Measurements from ENCODE around the gene OR52E8. TPM values are rescaled to one million over a fixed set of nuclear protein-coding genes. Genes with fewer than 3 reads are reported as not detected.
A peak's percentile ranks its signal among the peaks of the same experiment; 100 is the strongest.

OR52E8 gene
- total RNA-seq (2022) (not detected in 2 replicates), Bru-seq, nascent RNA (not detected), BruChase-seq, experiment 1, labeled RNA remaining after a 6-hour chase (not detected), BruChase-seq, experiment 2, labeled RNA remaining after a 2-hour chase (not detected)
- long read RNA-seq = 0 reads

DNA sequence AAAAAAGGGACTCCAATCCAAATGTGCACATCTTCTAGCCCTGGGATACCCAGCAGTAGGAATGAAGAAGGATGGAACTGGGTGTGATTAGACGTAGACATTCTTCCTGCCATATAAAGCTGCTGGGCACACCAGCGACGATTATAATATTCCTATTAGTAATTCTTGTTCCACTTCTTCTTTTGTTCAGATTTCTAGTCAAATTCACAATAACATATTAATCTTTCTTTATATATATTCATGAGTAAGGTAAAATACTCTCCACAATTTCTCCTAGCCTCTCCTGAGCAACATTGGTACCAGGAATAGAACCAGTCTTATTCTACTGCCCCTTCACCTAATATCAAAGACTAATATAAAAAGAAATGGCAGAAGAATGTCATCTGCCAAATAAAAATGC, at the start of gene OR52E8:
TSS of gene OR52E8 (minus strand) at position 101 of the 400 bp plus-strand sequence. CDS start at position 101, 0 bp downstream.
- H3K27ac Mint-ChIP-seq (ENCODE audit: low read depth, unreplicated experiment) = no peak within 1 kb of the TSS
- no peaks in the 10 kb centered on the region for H3K4me1 Mint-ChIP-seq (ENCODE audit: insufficient read depth, unreplicated experiment)
- H3K27me3 Mint-ChIP-seq (ENCODE audit: insufficient read depth, unreplicated experiment) = peaks cover 36% of the 10 kb centered on the region
- intact Hi-C loops (cut with micrococcal nuclease) = no loop called here
- TF ChIP-seq, protein P1, sequence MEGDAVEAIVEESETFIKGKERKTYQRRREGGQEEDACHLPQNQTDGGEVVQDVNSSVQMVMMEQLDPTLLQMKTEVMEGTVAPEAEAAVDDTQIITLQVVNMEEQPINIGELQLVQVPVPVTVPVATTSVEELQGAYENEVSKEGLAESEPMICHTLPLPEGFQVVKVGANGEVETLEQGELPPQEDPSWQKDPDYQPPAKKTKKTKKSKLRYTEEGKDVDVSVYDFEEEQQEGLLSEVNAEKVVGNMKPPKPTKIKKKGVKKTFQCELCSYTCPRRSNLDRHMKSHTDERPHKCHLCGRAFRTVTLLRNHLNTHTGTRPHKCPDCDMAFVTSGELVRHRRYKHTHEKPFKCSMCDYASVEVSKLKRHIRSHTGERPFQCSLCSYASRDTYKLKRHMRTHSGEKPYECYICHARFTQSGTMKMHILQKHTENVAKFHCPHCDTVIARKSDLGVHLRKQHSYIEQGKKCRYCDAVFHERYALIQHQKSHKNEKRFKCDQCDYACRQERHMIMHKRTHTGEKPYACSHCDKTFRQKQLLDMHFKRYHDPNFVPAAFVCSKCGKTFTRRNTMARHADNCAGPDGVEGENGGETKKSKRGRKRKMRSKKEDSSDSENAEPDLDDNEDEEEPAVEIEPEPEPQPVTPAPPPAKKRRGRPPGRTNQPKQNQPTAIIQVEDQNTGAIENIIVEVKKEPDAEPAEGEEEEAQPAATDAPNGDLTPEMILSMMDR (IDR thresholded peaks at IDR 0.05; ENCODE audit: unreplicated experiment) = no peak
- H3K9me3 Mint-ChIP-seq (ENCODE audit: unreplicated experiment) = peaks cover 8% of the 10 kb centered on the region
- CTCF ChIA-PET = no interaction called here
- no peaks in the 10 kb centered on the region for H3K36me3 Mint-ChIP-seq (ENCODE audit: insufficient read depth, unreplicated experiment)
- no peak for DNase-seq (ENCODE audit: unreplicated experiment)
- POLR2A ChIA-PET = no interaction called here
- no peak within 1 kb of the TSS for H3K4me3 Mint-ChIP-seq (ENCODE audit: unreplicated experiment)
- no TSS peak for BruUV-seq (replicated peaks)

DNA sequence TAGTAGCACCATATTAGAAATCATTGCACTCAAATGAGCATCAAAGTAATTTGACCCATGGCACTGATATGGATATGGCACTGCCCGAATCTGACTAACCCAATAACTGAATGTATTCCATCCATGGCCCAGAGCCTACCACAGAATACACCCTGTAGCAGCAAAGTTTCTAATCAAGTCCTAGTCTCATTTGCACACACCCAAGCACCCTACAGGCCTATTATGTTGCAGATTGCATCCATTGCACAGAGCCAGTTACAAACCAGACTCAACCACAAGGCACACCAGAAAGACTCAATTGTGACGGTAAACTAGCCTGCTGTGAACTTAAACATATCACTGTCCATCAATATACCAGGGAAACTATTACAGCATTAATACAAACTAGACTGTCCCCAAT, 42.0 kb upstream of the OR52E8 start:
- Mint-ChIP-seq H3K27ac (ENCODE audit: low read depth, unreplicated experiment) (no peak overlapping the region), H3K36me3 (ENCODE audit: insufficient read depth, unreplicated experiment) (no peaks in the 10 kb centered on the region), H3K4me3 (ENCODE audit: unreplicated experiment) (no peak overlapping the region), H3K27me3 (ENCODE audit: insufficient read depth, unreplicated experiment) (peaks cover 15% of the 10 kb centered on the region), H3K9me3 (ENCODE audit: unreplicated experiment) (no peaks in the 10 kb centered on the region), H3K4me1 (ENCODE audit: insufficient read depth, unreplicated experiment) (no peaks in the 10 kb centered on the region)
- ChIA-PET CTCF (no interaction called here), POLR2A (no interaction called here)
- no TSS peak for BruUV-seq (replicated peaks)
- intact Hi-C loops (cut with micrococcal nuclease) = no loop called here
- no peak for DNase-seq (ENCODE audit: unreplicated experiment)
- TF ChIP-seq, protein P1 (IDR thresholded peaks at IDR 0.05; ENCODE audit: unreplicated experiment) = no peak

GRCh38 chr11:5892908-5893307, 35.4 kb upstream of the OR52E8 start, which contains the start of gene OR52E5:
Gene OR52E5 (plus strand): TSS chr11:5893208. CDS start chr11:5900777, 7,569 bp downstream.
- intact Hi-C loops (cut with micrococcal nuclease) = no loop called here

GRCh38 chr11:5891216-5891800, 33.8 kb upstream of the OR52E8 start:
- intact Hi-C loops (cut with micrococcal nuclease) = loop anchor here (1.0 kb wide), 1 partner anchor 415 kb away; no protein-coding TSS in a partner anchor

More at GRCh38 chr11:5892908-5893307, 35.4 kb upstream of the OR52E8 start, which contains the start of gene OR52E5:
- Mint-ChIP-seq H3K36me3 (ENCODE audit: insufficient read depth, unreplicated experiment) (no peaks in the 10 kb centered on the region), H3K4me3 (ENCODE audit: unreplicated experiment) (no peak within 1 kb of the TSS), H3K4me1 (ENCODE audit: insufficient read depth, unreplicated experiment) (no peaks in the 10 kb centered on the region), H3K27ac (ENCODE audit: low read depth, unreplicated experiment) (no peak within 1 kb of the TSS), H3K27me3 (ENCODE audit: insufficient read depth, unreplicated experiment) (peaks cover 57% of the 10 kb centered on the region), H3K9me3 (ENCODE audit: unreplicated experiment) (no peaks in the 10 kb centered on the region)
- CTCF ChIA-PET = interaction anchor here (0.6 kb wide), 1 partner anchor 678 kb away, joined by 4 read pairs; no protein-coding TSS in a partner anchor
- TF ChIP-seq, protein P1 (IDR thresholded peaks at IDR 0.05; ENCODE audit: unreplicated experiment) = no peak
- POLR2A ChIA-PET = no interaction called here
- no peak for DNase-seq (ENCODE audit: unreplicated experiment)
- no TSS peak for BruUV-seq (replicated peaks)

More at GRCh38 chr11:5891216-5891800, 33.8 kb upstream of the OR52E8 start:
- no peaks in the 10 kb centered on the region for H3K9me3 Mint-ChIP-seq (ENCODE audit: unreplicated experiment)
- H3K27ac Mint-ChIP-seq (ENCODE audit: low read depth, unreplicated experiment) = no peak overlapping the region
- H3K27me3 Mint-ChIP-seq (ENCODE audit: insufficient read depth, unreplicated experiment) = peaks cover 59% of the 10 kb centered on the region
- no peak overlapping the region for H3K4me3 Mint-ChIP-seq (ENCODE audit: unreplicated experiment)
- no peaks in the 10 kb centered on the region for H3K36me3 Mint-ChIP-seq (ENCODE audit: insufficient read depth, unreplicated experiment)
- POLR2A ChIA-PET = no interaction called here
- DNase-seq (ENCODE audit: unreplicated experiment) = peak; percentile 13
- TF ChIP-seq, protein P1 (IDR thresholded peaks at IDR 0.05; ENCODE audit: unreplicated experiment) = peak; percentile 34
- no TSS peak for BruUV-seq (replicated peaks)
- CTCF ChIA-PET = interaction anchor here (0.5 to 1.5 kb wide), 28 partner anchors 9 to 1412 kb away, joined by 3 to 7 read pairs (median 3); partner anchors contain the start of genes OR52A1 and TRIM22
- no peaks in the 10 kb centered on the region for H3K4me1 Mint-ChIP-seq (ENCODE audit: insufficient read depth, unreplicated experiment)
